Heart right ventricle (tissue), 16 donors: ENCODE results near the gene ACOX3. TPM values are rescaled to one million over a fixed set of nuclear protein-coding genes. Genes with fewer than 3 reads are reported as not detected.

Experiments
- ATAC-seq, 8 donors: fragments of 200-7000 bp; cut with Tn5 transposase; one replicate each; pipeline ENCODE4 v1.9.1; 2020; ENCODE audit warnings: mild to moderate bottlenecking in 8 of 8, moderate library complexity in 8 of 8, moderate number of reproducible peaks in 1 of 8
- DNase-seq, 2 donors: peaks; one replicate each; pipeline ENCODE4 v3.0.0-alpha.2; 2020
- H3K27ac ChIP-seq, 10 donors: fragments of 200-600 bp; sonication (generic) in 2 of 10; one replicate each; pipeline versions ENCODE4 v1.5.0 to v1.8.0; 2020 to 2022; ENCODE audit warnings: mild to moderate bottlenecking in 3 of 10
- H3K27me3 ChIP-seq, 7 donors: fragments of 200-600 bp; one replicate each; pipeline ENCODE4 v1.8.0; 2021 to 2022; ENCODE audit warnings: mild to moderate bottlenecking in 2 of 7
- H3K36me3 ChIP-seq, 9 donors: fragments of 200-600 bp; sonication (generic) in 1 of 9; one replicate each; pipeline versions ENCODE4 v1.5.0 to v1.8.0; 2020 to 2022; ENCODE audit warnings: mild to moderate bottlenecking in 2 of 9
- H3K4me1 ChIP-seq, 9 donors: fragments of 200-600 bp; sonication (generic) in 1 of 9; one replicate each; pipeline versions ENCODE4 v1.5.0 to v1.8.0; 2020 to 2022; ENCODE audit warnings: mild to moderate bottlenecking in 4 of 9
- H3K4me3 ChIP-seq, 10 donors: fragments of 200-600 bp; sonication (generic) in 2 of 10; one replicate each; pipeline versions ENCODE4 v1.5.0 to v1.8.0; 2020 to 2022; ENCODE audit warnings: mild to moderate bottlenecking in 7 of 10, moderate library complexity in 2 of 10
- H3K9me3 ChIP-seq, 11 donors: fragments of 200-600 bp in 10 of 11; sonication (generic) in 2 of 11; one replicate each; pipeline versions ENCODE4 v1.5.0 to v1.8.0; 2013 to 2022; ENCODE audit warnings: mild to moderate bottlenecking in 2 of 11, control low read depth in 1 of 11, moderate library complexity in 1 of 11
- WGBS, 2 donors: extraction: QIAGEN DNeasy Blood & Tissue Kit; methylation state at CpG; one replicate each; pipeline ENCODE4 v1.1.7; 2013; ENCODE audit warnings: inconsistent platforms in 1 of 2; 5-methylcytosine and 5-hydroxymethylcytosine counted together
- intact Hi-C, 10 donors: fragments of 100-400 bp; cut with DNase I; formaldehyde crosslinking; loops; one replicate each; pipeline versions ENCODE4 v1.11.1 to v1.14.2; 2022
- polyA plus RNA-seq, 2 donors: library from polyadenylated mRNA; stranded (reverse); fragments of 200-250 nt; gene quantifications; one replicate each; pipeline ENCODE4 v1.2.3, GENCODE V29; 2013
- total RNA-seq, 10 donors: library from RNA; stranded (reverse); fragmentation: NEBNext Ultra II Directional in 3 of 10; extraction: Animal tissue kit (Norgen Biotek cat#: 25700) in 3 of 10; gene quantifications; one replicate each; pipeline versions ENCODE4 v1.2.1 to v1.2.4, GENCODE V29; 2021 to 2023
- TF ChIP-seq, protein P1 (sequence below), 9 donors: fragments of 200-600 bp; sonication (generic) in 2 of 9; IDR thresholded peaks; one replicate each; pipeline versions ENCODE4 v1.5.0 to v1.8.0; 2021 to 2022; ENCODE audit warnings: antibody characterized with exemption in 9 of 9, mild to moderate bottlenecking in 5 of 9, moderate library complexity in 1 of 9
- donor health status: Arrhythmogenic right ventricular cardiomyopathy.
- donor health status: ischemic (EF 13 %, LVEDD 7.1; RV severe dilation, severe dysfunction).
- donor health status: healthy with polysubstance abuse.
- donor health status: DM: no; HTN: yes; CAD: no.
- donor health status: DM: no; HTN: no; CAD: no.
- donor health status: ischemic (EF 25% LVEDD 6.9; RV normal size, moderate dysfunction).
- donor health status: ischemic (EF 25% LVEDD 5.7; RV mildly dilated, moderate dysfunction).
- donor health status: healthy.
- donor health status: DM: yes; HTN: yes; CAD: no.
- donor health status: Ischemic cardiomyopathy.
- donor health status: ischemic (EF 35%, LVEDD 5.7; RV mildly dilated, moderate dysfunction).
- donor health status: nonischemic (EF 11% LVEDD 7.7; RV severe dilation, severe dysfunction).
- donor health status: DM: yes; HTN: yes; CAD: no.
- donor health status: PGD.
- donor health status: ischemic (EF 29% LVEDD 5.4; RV normal size, mild dysfunction).
- donor health status: nonischemic (EF 23%, LVEDD 6.1; RV moderate dilation, normal function).

Gene ACOX3
- total and polyA plus RNA-seq, 12 donors, result 17.9 to 28.9 (median 25.4) TPM

DNA sequence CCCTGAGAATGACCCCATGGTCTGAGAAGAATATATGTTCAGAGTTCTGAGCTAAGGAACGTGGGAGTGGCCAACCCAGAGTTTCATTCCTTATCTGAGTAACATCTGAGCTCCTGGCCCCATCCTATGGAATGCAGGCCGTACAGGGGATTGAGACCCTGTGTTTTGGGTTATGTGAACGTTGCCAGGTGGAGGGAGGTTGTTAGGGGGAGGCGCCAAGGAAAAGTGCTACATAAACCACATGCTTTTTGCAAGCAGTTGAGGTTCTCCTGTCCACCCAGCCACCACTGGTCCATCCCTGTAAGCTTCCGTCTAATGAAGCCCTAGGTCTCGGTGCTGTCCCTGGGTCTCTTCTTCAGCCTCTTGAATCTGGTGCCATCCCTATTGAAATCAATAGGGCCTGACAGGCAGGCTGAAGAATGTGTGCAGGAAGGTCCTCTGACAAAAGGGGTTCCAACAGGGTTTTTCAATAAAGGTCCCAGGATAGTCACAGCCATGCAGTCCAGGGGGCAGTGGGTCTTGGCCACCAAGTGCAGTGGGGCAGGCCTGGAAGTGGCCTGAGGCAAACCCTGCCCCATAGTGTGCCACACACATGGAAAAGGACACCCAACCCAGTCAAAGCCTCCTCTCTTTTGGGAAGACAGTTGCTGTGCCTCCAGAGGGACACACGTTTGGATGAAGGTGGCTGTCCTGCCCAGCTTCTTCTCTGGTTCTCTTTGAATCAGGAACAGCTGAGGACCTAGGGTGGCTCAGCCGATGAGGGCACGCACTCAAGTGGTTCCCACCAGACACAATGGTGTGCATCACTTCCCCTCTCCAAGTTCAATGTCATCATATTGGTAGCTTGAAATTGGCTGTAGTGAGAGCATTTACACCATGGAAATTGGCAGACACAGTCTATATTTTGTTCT lies 117.5 kb downstream of the ACOX3 start:
- no peaks in the 10 kb centered on the region for H3K27me3 ChIP-seq
- H3K9me3 ChIP-seq, result peaks cover 0 to 26% (median 6%) of the 10 kb centered on the region in 11 donors
- intact Hi-C loops, result loop anchor here in 2 of 10 donors (10.0 kb wide), 2 partner anchors 72 to 82 kb away; no protein-coding TSS in a partner anchor
- H3K27ac ChIP-seq, result no peak overlapping the region
- ATAC-seq (no peak), DNase-seq (no peak)
- no peak overlapping the region for H3K4me3 ChIP-seq
- no peaks in the 10 kb centered on the region for H3K36me3 ChIP-seq
- peaks cover 0 to 31% (median 17%) of the 10 kb centered on the region in 9 donors for H3K4me1 ChIP-seq
- WGBS, 2 donors, result 86% methylated on average over 9 of the region's 9 CpGs
- TF ChIP-seq, protein P1, sequence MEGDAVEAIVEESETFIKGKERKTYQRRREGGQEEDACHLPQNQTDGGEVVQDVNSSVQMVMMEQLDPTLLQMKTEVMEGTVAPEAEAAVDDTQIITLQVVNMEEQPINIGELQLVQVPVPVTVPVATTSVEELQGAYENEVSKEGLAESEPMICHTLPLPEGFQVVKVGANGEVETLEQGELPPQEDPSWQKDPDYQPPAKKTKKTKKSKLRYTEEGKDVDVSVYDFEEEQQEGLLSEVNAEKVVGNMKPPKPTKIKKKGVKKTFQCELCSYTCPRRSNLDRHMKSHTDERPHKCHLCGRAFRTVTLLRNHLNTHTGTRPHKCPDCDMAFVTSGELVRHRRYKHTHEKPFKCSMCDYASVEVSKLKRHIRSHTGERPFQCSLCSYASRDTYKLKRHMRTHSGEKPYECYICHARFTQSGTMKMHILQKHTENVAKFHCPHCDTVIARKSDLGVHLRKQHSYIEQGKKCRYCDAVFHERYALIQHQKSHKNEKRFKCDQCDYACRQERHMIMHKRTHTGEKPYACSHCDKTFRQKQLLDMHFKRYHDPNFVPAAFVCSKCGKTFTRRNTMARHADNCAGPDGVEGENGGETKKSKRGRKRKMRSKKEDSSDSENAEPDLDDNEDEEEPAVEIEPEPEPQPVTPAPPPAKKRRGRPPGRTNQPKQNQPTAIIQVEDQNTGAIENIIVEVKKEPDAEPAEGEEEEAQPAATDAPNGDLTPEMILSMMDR (IDR thresholded peaks at IDR 0.05), result no peak

DNA sequence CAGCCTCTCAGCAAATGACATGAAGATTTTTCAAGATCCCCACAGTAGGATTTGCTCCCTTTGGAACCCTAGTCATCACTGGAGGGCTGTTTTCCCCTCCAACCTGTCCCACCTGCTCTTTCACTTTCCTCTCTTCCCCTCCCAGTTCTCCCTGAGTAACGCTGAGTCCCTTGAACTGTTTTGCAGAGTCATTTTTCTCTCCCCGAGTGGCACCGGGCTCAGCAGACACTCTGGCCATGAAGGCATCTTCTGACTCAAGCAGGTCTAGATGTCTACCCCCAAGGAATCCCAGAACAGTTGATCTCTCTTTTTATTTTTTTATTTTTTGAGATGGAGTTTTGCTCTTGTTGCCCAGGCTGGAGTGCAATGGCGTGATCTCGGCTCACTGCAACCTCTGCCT lies 118.8 kb downstream of the ACOX3 start:
- Histone ChIP-seq H3K9me3 (peaks cover 0 to 22% (median 2%) of the 10 kb centered on the region in 11 donors), H3K36me3 (no peaks in the 10 kb centered on the region), H3K4me3 (no peak overlapping the region), H3K27me3 (no peaks in the 10 kb centered on the region), H3K27ac (no peak overlapping the region), H3K4me1 (peaks cover 0 to 36% (median 17%) of the 10 kb centered on the region in 9 donors)
- 74 to 76% methylated on average over 5 of the region's 5 CpGs for WGBS, 2 donors
- TF ChIP-seq, protein P1 (IDR thresholded peaks at IDR 0.05), result no peak
- intact Hi-C loops, result loop anchor here in 4 of 10 donors (2.0 to 10.0 kb wide), 4 partner anchors 73 to 83 kb away; no protein-coding TSS in a partner anchor
- DNase-seq (no peak), ATAC-seq (no peak)

DNA sequence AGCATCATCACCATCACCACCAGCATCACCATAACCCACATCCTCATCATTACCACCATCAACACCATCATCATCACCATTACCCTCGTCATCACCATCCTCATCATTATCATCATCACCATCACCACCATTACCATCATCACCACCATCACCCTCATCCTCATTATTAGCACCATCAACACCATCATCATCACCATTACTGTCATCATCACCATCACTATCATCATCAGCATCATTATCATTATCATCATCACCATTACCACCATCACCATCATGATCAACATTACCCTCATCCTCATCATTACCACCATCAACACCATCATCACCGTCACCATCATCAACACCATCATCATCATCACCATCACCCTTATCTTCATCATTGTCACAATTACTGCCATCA lies 119.3 kb downstream of the ACOX3 start:
- peaks cover 0 to 41% (median 17%) of the 10 kb centered on the region in 9 donors for H3K4me1 ChIP-seq
- TF ChIP-seq, protein P1 (IDR thresholded peaks at IDR 0.05), result no peak
- ATAC-seq (no peak), DNase-seq (no peak)
- no peak overlapping the region for H3K4me3 ChIP-seq
- H3K9me3 ChIP-seq, result peaks cover 0 to 17% (median 0%) of the 10 kb centered on the region in 11 donors
- no peaks in the 10 kb centered on the region for H3K36me3 ChIP-seq
- H3K27ac ChIP-seq, result no peak overlapping the region
- WGBS, 2 donors, result 97 to 100% methylated on average over 2 of the region's 2 CpGs
- intact Hi-C loops, result loop anchor here in 4 of 10 donors (2.0 to 10.0 kb wide), 4 partner anchors 74 to 84 kb away; no protein-coding TSS in a partner anchor
- H3K27me3 ChIP-seq, result no peaks in the 10 kb centered on the region

DNA sequence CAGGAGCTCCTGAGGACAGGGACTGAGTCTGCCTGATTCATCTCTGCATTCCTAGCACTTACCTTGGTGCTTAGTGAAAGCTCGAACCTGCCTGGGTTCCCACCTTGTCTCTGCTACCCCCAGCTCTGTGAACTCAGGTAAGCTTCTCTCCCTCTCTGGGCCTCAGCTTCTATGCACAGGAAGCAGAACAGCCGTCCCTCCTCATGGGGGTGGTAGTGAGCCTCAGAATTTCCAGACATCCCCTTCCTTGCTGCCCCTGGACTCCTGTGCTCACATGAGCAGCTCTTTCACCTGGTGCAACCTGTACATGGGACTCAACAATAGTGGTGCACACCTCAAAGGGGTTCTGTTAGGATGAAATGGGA lies 120.2 kb downstream of the ACOX3 start:
- Histone ChIP-seq H3K27ac (peak overlapping the region in 9 of 10 donors; percentile 41 to 91 (median 74)), H3K4me1 (peaks cover 5 to 48% (median 25%) of the 10 kb centered on the region in 9 donors), H3K9me3 (peaks cover 0 to 12% (median 0%) of the 10 kb centered on the region in 11 donors), H3K36me3 (no peaks in the 10 kb centered on the region), H3K4me3 (no peak overlapping the region), H3K27me3 (no peaks in the 10 kb centered on the region)
- ATAC-seq (peak in 6 of 8 donors; percentile 8 to 43 (median 18)), DNase-seq (peak in 1 of 2 donors; percentile 26)
- intact Hi-C loops, result loop anchor here in 4 of 10 donors (2.0 to 10.0 kb wide), 4 partner anchors 74 to 84 kb away; no protein-coding TSS in a partner anchor
- TF ChIP-seq, protein P1 (IDR thresholded peaks at IDR 0.05), result peak in 6 of 9 donors; percentile 14 to 47 (median 26)
- 51 to 54% methylated on average over 2 of the region's 2 CpGs for WGBS, 2 donors
